Glutamatergic neuron (in vitro differentiated cells): ENCODE data around the gene ACVR2A. TPM values are rescaled to one million over a fixed set of nuclear protein-coding genes. Genes with fewer than 3 reads are reported as not detected.

Experiments used
- DNase-seq: peaks from one replicate; pipeline ENCODE4 v3.0.0; 2022
- H3K27ac Mint-ChIP-seq: one replicate; pipeline ENCODE4 v1.8.0; 2020; ENCODE audit warnings: mild to moderate bottlenecking, mixed read lengths, inconsistent platforms; ENCODE audit not compliant: unreplicated experiment
- H3K27me3 Mint-ChIP-seq: one replicate; pipeline ENCODE4 v1.8.0; 2020; ENCODE audit warnings: mild to moderate bottlenecking, moderate library complexity, mixed read lengths, inconsistent platforms; ENCODE audit not compliant: unreplicated experiment
- H3K36me3 Mint-ChIP-seq: one replicate; pipeline ENCODE4 v1.8.0; 2020; ENCODE audit warnings: mild to moderate bottlenecking, mixed read lengths, inconsistent platforms; ENCODE audit not compliant: unreplicated experiment
- H3K4me1 Mint-ChIP-seq: one replicate; pipeline ENCODE4 v1.8.0; 2020; ENCODE audit warnings: mild to moderate bottlenecking, low read depth, mixed read lengths, inconsistent platforms; ENCODE audit not compliant: unreplicated experiment
- H3K4me3 Mint-ChIP-seq: one replicate; pipeline ENCODE4 v1.8.0; 2020; ENCODE audit warnings: mild to moderate bottlenecking, mixed read lengths, inconsistent platforms; ENCODE audit not compliant: unreplicated experiment
- H3K9me3 Mint-ChIP-seq: one replicate; pipeline ENCODE4 v1.8.0; 2020; ENCODE audit warnings: mild to moderate bottlenecking, moderate library complexity, mixed read lengths, inconsistent platforms; ENCODE audit not compliant: unreplicated experiment
- CTCF ChIP-seq: fragments of 200-600 bp; sonication (generic); IDR thresholded peaks from one replicate; pipeline ENCODE4 v1.5.0; 2021; ENCODE audit not compliant: partially characterized antibody, unreplicated experiment
- total RNA-seq: library from RNA; stranded (reverse); fragmentation: NEBNext Ultra II Directional; extraction: Animal tissue kit (Norgen Biotek cat#: 25700); gene quantifications from one replicate; pipeline ENCODE4 v1.2.1, GENCODE V29; 2021; ENCODE audit not compliant: unreplicated experiment

ACVR2A gene
- total RNA-seq, 1 donor from 2014 or later, result 110 TPM

GRCh38 chr2:147846412-147847081 lies 1.7 kb downstream of the ACVR2A start:
- TF ChIP-seq CTCF, result no peak
- H3K36me3 Mint-ChIP-seq, result no peaks in the 10 kb centered on the region
- H3K27me3 Mint-ChIP-seq, result peaks cover 16% of the 10 kb centered on the region
- peak overlapping the region; percentile 90 for H3K4me3 Mint-ChIP-seq
- peaks cover 39% of the 10 kb centered on the region for H3K4me1 Mint-ChIP-seq
- H3K9me3 Mint-ChIP-seq, result peaks cover 13% of the 10 kb centered on the region
- no peak for DNase-seq
- H3K27ac Mint-ChIP-seq, result peak overlapping the region; percentile 91

GRCh38 chr2:147847746-147848391 lies 3.0 kb downstream of the ACVR2A start:
- DNase-seq, result no peak
- Mint-ChIP-seq H3K27me3 (peaks cover 16% of the 10 kb centered on the region), H3K36me3 (no peaks in the 10 kb centered on the region), H3K4me1 (peaks cover 38% of the 10 kb centered on the region), H3K9me3 (peaks cover 13% of the 10 kb centered on the region), H3K27ac (peak overlapping the region; percentile 37), H3K4me3 (peak overlapping the region; percentile 90)
- no peak for TF ChIP-seq CTCF

- no peak for DNase-seq
- H3K9me3 Mint-ChIP-seq, result peaks cover 1% of the 10 kb centered on the region
- peaks cover 6% of the 10 kb centered on the region for H3K27me3 Mint-ChIP-seq
- no peak for TF ChIP-seq CTCF
- H3K4me3 Mint-ChIP-seq, result peak overlapping the region; percentile 8
- H3K27ac Mint-ChIP-seq, result no peak overlapping the region
- peaks cover 45% of the 10 kb centered on the region for H3K4me1 Mint-ChIP-seq
- no peaks in the 10 kb centered on the region for H3K36me3 Mint-ChIP-seq
Observed at GRCh38 chr2:147850838-147851237, 6.0 kb downstream of the ACVR2A start.

- H3K27me3 Mint-ChIP-seq, result peaks cover 3% of the 10 kb centered on the region
- H3K27ac Mint-ChIP-seq, result no peak overlapping the region
- peak overlapping the region; percentile 37 for H3K4me3 Mint-ChIP-seq
- peaks cover 45% of the 10 kb centered on the region for H3K4me1 Mint-ChIP-seq
- no peak for TF ChIP-seq CTCF
- no peak for DNase-seq
- H3K9me3 Mint-ChIP-seq, result no peaks in the 10 kb centered on the region
- no peaks in the 10 kb centered on the region for H3K36me3 Mint-ChIP-seq
Observed at GRCh38 chr2:147851244-147851930, 6.6 kb downstream of the ACVR2A start.
